Osteocyte (in vitro differentiated cells): ENCODE data around the gene PPP1R8. TPM values are rescaled to one million over a fixed set of nuclear protein-coding genes. Genes with fewer than 3 reads are reported as not detected.
A peak's percentile ranks its signal among the peaks of the same experiment; 100 is the strongest.
"Not testable (repeated sequence)": the region's sequence is repeated elsewhere in the genome, so short reads cannot be mapped to it uniquely, and the experiment has no call there.

Source experiments
- DNase-seq: peaks from one replicate; pipeline ENCODE4 v3.0.0; 2021; ENCODE audit warnings: mixed read lengths; ENCODE audit not compliant: unreplicated experiment; ENCODE audit errors: extremely low spot score
- H3K27ac Mint-ChIP-seq: one replicate; pipeline ENCODE4 v1.8.0; 2021; ENCODE audit warnings: mild to moderate bottlenecking, mixed read lengths; ENCODE audit not compliant: unreplicated experiment
- H3K27me3 Mint-ChIP-seq: one replicate; pipeline ENCODE4 v1.8.0; 2021; ENCODE audit warnings: mixed read lengths; ENCODE audit not compliant: unreplicated experiment
- H3K36me3 Mint-ChIP-seq: one replicate; pipeline ENCODE4 v1.8.0; 2021; ENCODE audit warnings: mixed read lengths; ENCODE audit not compliant: unreplicated experiment
- H3K4me1 Mint-ChIP-seq: one replicate; pipeline ENCODE4 v1.8.0; 2021; ENCODE audit warnings: mixed read lengths; ENCODE audit not compliant: unreplicated experiment
- H3K4me3 Mint-ChIP-seq: one replicate; pipeline ENCODE4 v1.8.0; 2021; ENCODE audit warnings: mild to moderate bottlenecking, moderate library complexity, mixed read lengths; ENCODE audit not compliant: unreplicated experiment
- H3K9me3 Mint-ChIP-seq: one replicate; pipeline ENCODE4 v1.8.0; 2021; ENCODE audit warnings: mixed read lengths; ENCODE audit not compliant: unreplicated experiment
- CTCF ChIP-seq: fragments of 200-600 bp; sonication (generic); IDR thresholded peaks from 2 replicates; pipeline ENCODE4 v1.5.0; 2021; ENCODE audit warnings: antibody characterized with exemption, mild to moderate bottlenecking, moderate library complexity
- total RNA-seq: library from RNA; stranded (reverse); gene quantifications from 2 replicates; pipeline ENCODE4 v1.2.1, GENCODE V29; 2021

The PPP1R8 gene
- total RNA-seq, 1 donor from 2014 or later, result 49.6 TPM

GRCh38 chr1:27824411-27824810, 6.2 kb upstream of the PPP1R8 start:
- H3K27me3 Mint-ChIP-seq, result no peaks in the 10 kb centered on the region
- no peaks in the 10 kb centered on the region for H3K4me1 Mint-ChIP-seq
- peaks cover 11% of the 10 kb centered on the region for H3K36me3 Mint-ChIP-seq
- no peak overlapping the region for H3K4me3 Mint-ChIP-seq
- TF ChIP-seq CTCF, result no peak
- no peaks in the 10 kb centered on the region for H3K9me3 Mint-ChIP-seq
- no peak for DNase-seq
- no peak overlapping the region for H3K27ac Mint-ChIP-seq

GRCh38 chr1:27829339-27829960, 1.1 kb upstream of the PPP1R8 start:
- not testable (repeated sequence) for H3K36me3 Mint-ChIP-seq, H3K27me3 Mint-ChIP-seq, H3K9me3 Mint-ChIP-seq, DNase-seq
- Mint-ChIP-seq H3K4me3 (peak overlapping the region; percentile 93), H3K4me1 (peaks cover 24% of the 10 kb centered on the region), H3K27ac (peak overlapping the region; percentile 98)

- peaks cover 2% of the 10 kb centered on the region for H3K36me3 Mint-ChIP-seq
- peaks cover 24% of the 10 kb centered on the region for H3K4me1 Mint-ChIP-seq
- H3K27me3 Mint-ChIP-seq, result no peaks in the 10 kb centered on the region
- H3K9me3 Mint-ChIP-seq, result no peaks in the 10 kb centered on the region
- peak overlapping the region; percentile 98 for H3K27ac Mint-ChIP-seq
- DNase-seq, result no peak
- peak overlapping the region; percentile 93 for H3K4me3 Mint-ChIP-seq
- no peak for TF ChIP-seq CTCF
Measured at GRCh38 chr1:27831568-27832410, 1.2 kb downstream of the PPP1R8 start.

- Mint-ChIP-seq H3K9me3 (no peaks in the 10 kb centered on the region), H3K4me3 (peak overlapping the region; percentile 11), H3K36me3 (peaks cover 4% of the 10 kb centered on the region), H3K27ac (no peak overlapping the region), H3K27me3 (no peaks in the 10 kb centered on the region), H3K4me1 (peaks cover 24% of the 10 kb centered on the region)
- DNase-seq, result no peak
- no peak for TF ChIP-seq CTCF
Measured at GRCh38 chr1:27832762-27833161, 2.2 kb downstream of the PPP1R8 start.

GRCh38 chr1:27833470-27833869, 2.9 kb downstream of the PPP1R8 start:
- no peaks in the 10 kb centered on the region for H3K27me3 Mint-ChIP-seq
- no peak overlapping the region for H3K4me3 Mint-ChIP-seq
- DNase-seq, result no peak
- TF ChIP-seq CTCF, result no peak
- no peak overlapping the region for H3K27ac Mint-ChIP-seq
- H3K36me3 Mint-ChIP-seq, result peaks cover 4% of the 10 kb centered on the region
- peaks cover 24% of the 10 kb centered on the region for H3K4me1 Mint-ChIP-seq
- H3K9me3 Mint-ChIP-seq, result no peaks in the 10 kb centered on the region
